ENCODE measurements around the gene CD300C. TPM values are rescaled to one million over a fixed set of nuclear protein-coding genes. Genes with fewer than 3 reads are reported as not detected.

CD300C gene
- total RNA-seq, 4 donors from 2014 or later = 0.39 to 4.6 (median 1.6) TPM

DNA sequence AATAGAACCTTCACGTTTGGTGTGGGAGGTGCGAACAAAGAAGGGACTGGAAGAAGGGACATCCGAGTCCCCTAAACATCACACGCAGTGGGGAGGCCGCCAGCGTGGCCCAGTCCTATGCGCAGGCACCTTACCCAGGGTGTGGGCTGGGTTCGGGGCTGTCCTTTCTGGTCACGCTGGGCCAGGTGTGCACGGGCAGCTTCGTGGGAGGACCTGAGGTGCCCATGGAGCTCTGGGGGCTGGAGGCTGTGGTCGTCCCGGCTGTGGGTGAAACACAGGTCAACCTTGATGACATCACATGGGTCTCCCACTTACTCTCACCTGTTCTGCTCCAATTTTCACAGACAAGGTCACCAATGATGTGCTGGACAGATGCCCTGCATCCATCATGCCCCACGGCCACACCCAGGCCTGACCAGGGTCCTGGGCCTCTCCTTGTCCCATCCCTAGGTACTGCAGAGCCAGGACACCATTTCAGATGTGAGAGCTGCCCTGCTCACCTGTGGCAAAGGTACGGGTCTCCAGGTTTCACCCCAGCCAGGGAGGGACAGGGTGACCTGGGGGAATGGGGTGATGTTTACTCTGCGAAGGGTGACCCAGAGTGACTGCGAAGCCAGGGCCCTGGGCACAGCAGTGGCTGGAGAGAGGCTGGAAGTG, 3.1 kb downstream of the CD300C start:
- H3K9me3 ChIP-seq = no peaks in the 10 kb centered on the region
- no peak for DNase-seq (ENCODE audit: extremely low spot score)
- H3K4me1 ChIP-seq = no peaks in the 10 kb centered on the region
- H3K4me3 ChIP-seq = no peak overlapping the region
- H3K36me3 ChIP-seq = no peaks in the 10 kb centered on the region
- no peak overlapping the region for H3K27ac ChIP-seq (replicated peaks in 1 of 4)
- WGBS = 92% methylated on average over 10 of the region's 17 CpGs
- peaks cover 0 to 5% (median 0%) of the 10 kb centered on the region in 4 donors for H3K27me3 ChIP-seq
- TF ChIP-seq POLR2AphosphoS5 (IDR thresholded peaks at IDR 0.05) (no peak), EP300 (IDR thresholded peaks at IDR 0.05) (no peak), POLR2A (IDR thresholded peaks at IDR 0.05; ENCODE audit: low read depth) (no peak)
- TF ChIP-seq, protein P1, sequence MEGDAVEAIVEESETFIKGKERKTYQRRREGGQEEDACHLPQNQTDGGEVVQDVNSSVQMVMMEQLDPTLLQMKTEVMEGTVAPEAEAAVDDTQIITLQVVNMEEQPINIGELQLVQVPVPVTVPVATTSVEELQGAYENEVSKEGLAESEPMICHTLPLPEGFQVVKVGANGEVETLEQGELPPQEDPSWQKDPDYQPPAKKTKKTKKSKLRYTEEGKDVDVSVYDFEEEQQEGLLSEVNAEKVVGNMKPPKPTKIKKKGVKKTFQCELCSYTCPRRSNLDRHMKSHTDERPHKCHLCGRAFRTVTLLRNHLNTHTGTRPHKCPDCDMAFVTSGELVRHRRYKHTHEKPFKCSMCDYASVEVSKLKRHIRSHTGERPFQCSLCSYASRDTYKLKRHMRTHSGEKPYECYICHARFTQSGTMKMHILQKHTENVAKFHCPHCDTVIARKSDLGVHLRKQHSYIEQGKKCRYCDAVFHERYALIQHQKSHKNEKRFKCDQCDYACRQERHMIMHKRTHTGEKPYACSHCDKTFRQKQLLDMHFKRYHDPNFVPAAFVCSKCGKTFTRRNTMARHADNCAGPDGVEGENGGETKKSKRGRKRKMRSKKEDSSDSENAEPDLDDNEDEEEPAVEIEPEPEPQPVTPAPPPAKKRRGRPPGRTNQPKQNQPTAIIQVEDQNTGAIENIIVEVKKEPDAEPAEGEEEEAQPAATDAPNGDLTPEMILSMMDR (IDR thresholded peaks at IDR 0.05) = no peak
- intact Hi-C loops (cut with DNase I) = no loop called here

DNA sequence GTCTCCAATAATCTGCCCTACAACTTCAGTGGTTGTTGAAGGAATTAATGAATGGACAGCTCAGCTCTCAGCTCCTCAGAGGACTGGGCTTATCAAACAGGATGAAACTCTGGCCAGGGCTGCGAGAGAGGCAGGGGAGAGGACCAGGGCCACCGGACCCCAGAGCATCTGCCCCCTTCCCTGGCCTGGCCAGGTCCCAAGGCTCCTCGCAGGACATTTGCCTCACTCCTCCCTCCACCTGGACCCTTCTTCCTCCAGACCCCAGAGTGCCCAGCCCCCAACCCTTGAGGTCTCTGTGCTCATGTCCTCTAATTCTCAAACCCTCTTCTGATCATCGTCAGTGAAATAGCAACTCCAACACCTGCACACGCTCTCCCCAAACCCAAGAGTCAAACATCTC, 3.7 kb downstream of the CD300C start:
- TF ChIP-seq POLR2AphosphoS5 (IDR thresholded peaks at IDR 0.05) (no peak), POLR2A (IDR thresholded peaks at IDR 0.05; ENCODE audit: low read depth) (no peak), EP300 (IDR thresholded peaks at IDR 0.05) (no peak)
- TF ChIP-seq, protein P1 (IDR thresholded peaks at IDR 0.05) = no peak
- no peak for DNase-seq (ENCODE audit: extremely low spot score)
- H3K4me3 ChIP-seq = no peak overlapping the region
- intact Hi-C loops (cut with DNase I) = no loop called here
- H3K4me1 ChIP-seq = no peaks in the 10 kb centered on the region
- no peak overlapping the region for H3K27ac ChIP-seq (replicated peaks in 1 of 4)
- H3K27me3 ChIP-seq = peaks cover 0 to 5% (median 0%) of the 10 kb centered on the region in 4 donors
- H3K9me3 ChIP-seq = no peaks in the 10 kb centered on the region
- WGBS = 79% methylated on average over 5 of the region's 5 CpGs
- no peaks in the 10 kb centered on the region for H3K36me3 ChIP-seq

DNA sequence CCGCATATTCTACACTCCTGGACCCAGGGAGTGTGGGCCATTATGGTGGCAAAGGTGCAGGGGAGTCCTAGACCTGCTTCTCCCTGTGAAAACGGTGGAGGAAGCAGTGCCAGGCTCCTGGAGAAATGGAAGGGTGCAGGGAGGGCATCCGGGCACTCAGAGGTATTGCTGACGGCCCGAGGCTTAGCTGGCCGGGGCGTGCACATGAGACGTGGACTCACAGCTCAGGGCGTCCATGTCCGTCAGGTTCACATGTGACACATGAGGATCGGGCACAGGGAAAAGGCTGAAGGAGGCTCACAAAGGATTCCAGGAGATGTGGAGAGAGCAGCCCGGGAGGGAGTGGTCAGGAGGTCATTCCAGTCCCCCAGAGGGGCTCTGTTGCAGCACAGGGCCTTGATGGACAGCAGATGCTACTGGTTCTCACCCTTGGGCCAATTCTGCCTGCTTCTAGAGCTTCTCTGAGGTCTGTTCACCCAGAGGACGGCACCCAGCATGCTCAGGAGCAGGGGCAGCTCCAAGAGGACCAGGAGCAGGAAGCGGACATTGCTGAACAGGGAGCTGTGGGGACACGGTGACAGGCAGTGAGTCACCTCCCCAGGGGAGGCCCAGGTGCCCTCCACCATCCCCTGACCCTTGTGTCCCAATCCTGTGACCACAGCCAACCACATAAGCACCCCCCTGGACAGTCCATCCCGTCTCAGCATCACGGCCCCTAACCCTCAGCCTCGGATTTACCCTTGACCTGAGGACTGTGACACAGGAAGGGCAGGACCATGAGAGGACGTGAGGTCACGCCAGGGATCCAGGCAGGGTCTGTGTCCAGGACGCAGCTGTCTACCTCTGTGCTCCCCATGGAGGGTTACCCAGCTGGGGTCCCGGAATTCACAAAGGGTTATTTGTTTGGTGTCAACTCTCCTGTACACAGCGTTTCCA, 4.5 kb downstream of the CD300C start:
- WGBS = 73% methylated on average over 14 of the region's 23 CpGs

DNA sequence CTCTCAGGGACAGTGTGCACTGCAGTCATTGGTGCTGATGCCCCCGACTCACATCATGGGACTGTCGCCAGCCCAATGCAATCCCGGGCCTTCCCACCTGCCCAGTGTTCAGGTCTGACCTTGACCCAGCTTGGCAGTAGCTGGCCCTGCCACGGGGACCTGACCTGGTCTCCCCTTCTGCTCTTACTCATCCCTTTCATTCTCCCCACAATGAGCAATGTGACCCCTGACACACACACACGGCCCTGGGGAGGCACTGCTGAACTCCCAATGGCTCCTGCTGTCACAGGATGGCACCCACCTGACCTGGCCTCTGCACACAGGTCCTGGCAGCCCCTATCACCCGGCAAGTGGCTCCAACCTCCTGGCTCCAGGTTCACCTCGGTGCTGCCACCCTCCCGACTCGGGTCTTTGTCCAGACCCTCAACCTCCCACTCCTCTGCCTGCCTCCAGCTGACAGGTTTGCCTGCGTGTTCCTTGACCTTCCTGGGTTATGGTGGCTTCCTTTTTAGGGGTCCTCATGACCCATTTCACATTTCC, 6.6 kb downstream of the CD300C start:
- no peak for DNase-seq (ENCODE audit: extremely low spot score)
- intact Hi-C loops (cut with DNase I) = loop anchor here (10.0 kb wide), 1 partner anchor 65 kb away; no protein-coding TSS in a partner anchor
- Histone ChIP-seq H3K36me3 (no peaks in the 10 kb centered on the region), H3K9me3 (peaks cover 0 to 5% (median 2%) of the 10 kb centered on the region in 4 donors), H3K27ac (replicated peaks in 1 of 4) (no peak overlapping the region), H3K4me3 (no peak overlapping the region), H3K27me3 (peaks cover 0 to 6% (median 0%) of the 10 kb centered on the region in 4 donors), H3K4me1 (no peaks in the 10 kb centered on the region)
- TF ChIP-seq POLR2A (IDR thresholded peaks at IDR 0.05; ENCODE audit: low read depth) (no peak), EP300 (IDR thresholded peaks at IDR 0.05) (no peak), POLR2AphosphoS5 (IDR thresholded peaks at IDR 0.05) (no peak)
- TF ChIP-seq, protein P1 (IDR thresholded peaks at IDR 0.05) = no peak
- WGBS = 75% methylated on average over 10 of the region's 10 CpGs

More for the DNA sequence above, 4.5 kb downstream of the CD300C start:
- Histone ChIP-seq H3K4me3 (no peak overlapping the region), H3K27ac (replicated peaks in 1 of 4) (no peak overlapping the region), H3K9me3 (no peaks in the 10 kb centered on the region), H3K27me3 (peaks cover 0 to 5% (median 0%) of the 10 kb centered on the region in 4 donors), H3K36me3 (no peaks in the 10 kb centered on the region), H3K4me1 (no peaks in the 10 kb centered on the region)
- TF ChIP-seq POLR2AphosphoS5 (IDR thresholded peaks at IDR 0.05) = no peak
- TF ChIP-seq EP300 (IDR thresholded peaks at IDR 0.05) = no peak
- TF ChIP-seq, protein P1 (IDR thresholded peaks at IDR 0.05) = no peak
- intact Hi-C loops (cut with DNase I) = no loop called here
- no peak for DNase-seq (ENCODE audit: extremely low spot score)

Data from esophagus muscularis mucosa (tissue), 4 donors.